ENCODE data around the gene VRK1. TPM values are rescaled to one million over a fixed set of nuclear protein-coding genes. Genes with fewer than 3 reads are reported as not detected.
A peak's percentile ranks its signal among the peaks of the same experiment; 100 is the strongest.

Gene VRK1
- total RNA-seq, result 6.9 to 10.9 TPM (median 9.3 TPM) in 3 replicates
- long read RNA-seq, transcript VRK1-201 (13 exons, 1,745 nt), result major isoform, 12 of 16 reads
- long read RNA-seq, partial matches to known transcripts, result 0 of 16 reads
- long read RNA-seq, other reads (novel, unspliced or antisense), result 4 of 16 reads

DNA sequence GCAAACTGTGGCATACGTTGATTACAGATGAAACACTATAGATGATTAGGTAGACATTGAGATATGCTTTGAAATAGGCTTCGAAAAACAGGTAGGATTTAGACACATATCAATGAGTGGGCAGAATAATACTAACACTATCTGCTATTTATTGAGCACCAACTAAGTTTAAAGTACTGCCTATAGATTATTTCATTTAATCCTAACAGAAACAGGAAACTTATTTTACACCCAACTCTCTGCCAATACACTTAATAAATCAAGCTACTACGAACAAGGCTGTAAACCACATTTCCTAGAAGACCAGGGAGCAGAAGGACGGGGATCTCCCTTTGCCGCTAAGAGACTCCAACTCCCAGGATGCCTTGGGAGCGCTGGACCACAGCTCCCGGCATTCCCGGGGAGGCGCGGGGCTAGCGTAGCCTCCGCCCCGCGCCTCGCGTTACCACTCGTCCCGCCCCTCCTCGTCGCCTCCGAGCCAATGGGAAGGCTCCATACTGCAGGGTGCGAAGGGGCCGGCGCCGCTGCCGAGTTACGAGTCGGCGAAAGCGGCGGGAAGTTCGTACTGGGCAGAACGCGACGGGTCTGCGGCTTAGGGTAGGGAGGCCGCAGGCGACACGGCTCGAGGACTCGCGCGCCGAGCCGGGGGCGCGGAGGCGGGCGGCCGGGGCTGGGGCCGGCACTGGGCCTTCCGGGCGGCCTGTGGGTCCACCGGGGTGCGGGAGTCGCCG, at the start of gene VRK1:
VRK1 (plus strand) TSS at position 532 of the 731 bp plus-strand sequence. CDS start 36,090 bp downstream, outside the sequence.
- no peaks in the 10 kb centered on the region for H3K36me3 Mint-ChIP-seq (ENCODE audit: low read depth)
- H3K27me3 Mint-ChIP-seq (ENCODE audit: low read depth), result peaks cover 2% of the 10 kb centered on the region
- TF ChIP-seq, protein P1, sequence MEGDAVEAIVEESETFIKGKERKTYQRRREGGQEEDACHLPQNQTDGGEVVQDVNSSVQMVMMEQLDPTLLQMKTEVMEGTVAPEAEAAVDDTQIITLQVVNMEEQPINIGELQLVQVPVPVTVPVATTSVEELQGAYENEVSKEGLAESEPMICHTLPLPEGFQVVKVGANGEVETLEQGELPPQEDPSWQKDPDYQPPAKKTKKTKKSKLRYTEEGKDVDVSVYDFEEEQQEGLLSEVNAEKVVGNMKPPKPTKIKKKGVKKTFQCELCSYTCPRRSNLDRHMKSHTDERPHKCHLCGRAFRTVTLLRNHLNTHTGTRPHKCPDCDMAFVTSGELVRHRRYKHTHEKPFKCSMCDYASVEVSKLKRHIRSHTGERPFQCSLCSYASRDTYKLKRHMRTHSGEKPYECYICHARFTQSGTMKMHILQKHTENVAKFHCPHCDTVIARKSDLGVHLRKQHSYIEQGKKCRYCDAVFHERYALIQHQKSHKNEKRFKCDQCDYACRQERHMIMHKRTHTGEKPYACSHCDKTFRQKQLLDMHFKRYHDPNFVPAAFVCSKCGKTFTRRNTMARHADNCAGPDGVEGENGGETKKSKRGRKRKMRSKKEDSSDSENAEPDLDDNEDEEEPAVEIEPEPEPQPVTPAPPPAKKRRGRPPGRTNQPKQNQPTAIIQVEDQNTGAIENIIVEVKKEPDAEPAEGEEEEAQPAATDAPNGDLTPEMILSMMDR (IDR thresholded peaks at IDR 0.05), result no peak
- H3K27ac Mint-ChIP-seq (ENCODE audit: unreplicated experiment), result peak within 1 kb of the TSS; percentile 75
- H3K9me3 Mint-ChIP-seq (ENCODE audit: low read depth), result no peaks in the 10 kb centered on the region
- peaks cover 14% of the 10 kb centered on the region for H3K4me1 Mint-ChIP-seq (ENCODE audit: low read depth)
- peak; percentile 98 for DNase-seq (ENCODE audit: low spot score)
- peak within 1 kb of the TSS; percentile 82 for H3K4me3 Mint-ChIP-seq (ENCODE audit: unreplicated experiment)

DNA sequence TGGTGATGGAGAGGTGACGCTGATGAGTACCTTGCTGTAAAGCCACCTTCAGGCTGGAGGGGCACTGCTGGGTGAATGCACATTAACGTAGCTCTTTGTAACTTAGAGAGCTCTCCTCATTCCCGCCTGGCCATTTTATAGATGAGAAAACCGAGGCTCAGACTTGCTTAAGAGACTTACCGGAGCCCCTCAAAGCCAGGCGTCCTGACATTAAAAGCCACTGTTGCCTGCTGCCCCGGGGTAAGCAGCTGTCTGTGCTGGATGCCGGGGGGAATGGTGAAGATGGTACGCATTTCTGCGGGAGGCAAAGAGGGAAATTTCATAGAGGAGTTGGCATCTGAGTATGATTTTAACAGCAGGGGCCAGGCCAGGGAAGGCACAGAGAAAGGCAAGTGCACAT, 49.6 kb upstream of the VRK1 start:
- no peaks in the 10 kb centered on the region for H3K36me3 Mint-ChIP-seq (ENCODE audit: low read depth)
- no peaks in the 10 kb centered on the region for H3K4me1 Mint-ChIP-seq (ENCODE audit: low read depth)
- peaks cover 6% of the 10 kb centered on the region for H3K9me3 Mint-ChIP-seq (ENCODE audit: low read depth)
- no peak overlapping the region for H3K27ac Mint-ChIP-seq (ENCODE audit: unreplicated experiment)
- no peak overlapping the region for H3K4me3 Mint-ChIP-seq (ENCODE audit: unreplicated experiment)
- DNase-seq (ENCODE audit: low spot score), result no peak
- H3K27me3 Mint-ChIP-seq (ENCODE audit: low read depth), result peaks cover 38% of the 10 kb centered on the region
- TF ChIP-seq, protein P1 (IDR thresholded peaks at IDR 0.05), result no peak

DNA sequence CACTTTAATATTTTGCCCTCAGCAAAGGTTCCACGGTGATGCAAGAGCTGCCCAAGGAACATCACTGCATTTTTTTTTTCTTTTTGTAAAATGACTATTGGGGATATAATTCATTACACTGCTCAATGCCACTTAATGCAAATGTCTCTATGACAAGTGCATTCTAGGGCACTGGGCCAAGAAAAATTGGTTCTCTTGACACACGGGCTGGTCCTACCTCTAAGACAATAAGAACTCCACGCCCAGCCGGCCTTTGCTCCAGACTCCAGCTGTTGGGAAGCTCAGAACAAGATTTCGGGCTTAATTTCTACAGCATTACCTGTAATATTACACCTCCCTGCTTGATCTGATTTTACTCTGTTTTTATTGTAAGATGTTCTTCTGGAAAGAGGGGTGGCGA, 48.8 kb upstream of the VRK1 start:
- peaks cover 6% of the 10 kb centered on the region for H3K9me3 Mint-ChIP-seq (ENCODE audit: low read depth)
- no peak overlapping the region for H3K27ac Mint-ChIP-seq (ENCODE audit: unreplicated experiment)
- H3K36me3 Mint-ChIP-seq (ENCODE audit: low read depth), result no peaks in the 10 kb centered on the region
- TF ChIP-seq, protein P1 (IDR thresholded peaks at IDR 0.05), result no peak
- H3K4me3 Mint-ChIP-seq (ENCODE audit: unreplicated experiment), result no peak overlapping the region
- H3K27me3 Mint-ChIP-seq (ENCODE audit: low read depth), result peaks cover 34% of the 10 kb centered on the region
- H3K4me1 Mint-ChIP-seq (ENCODE audit: low read depth), result no peaks in the 10 kb centered on the region
- DNase-seq (ENCODE audit: low spot score), result no peak

GRCh38 chr14:96751505-96751904, 45.7 kb upstream of the VRK1 start:
- Mint-ChIP-seq H3K4me1 (ENCODE audit: low read depth) (no peaks in the 10 kb centered on the region), H3K4me3 (ENCODE audit: unreplicated experiment) (no peak overlapping the region)
- TF ChIP-seq, protein P1 (IDR thresholded peaks at IDR 0.05), result no peak

GRCh38 chr14:96752125-96752524, 45.1 kb upstream of the VRK1 start:
- DNase-seq (ENCODE audit: low spot score), result no peak
- H3K4me3 Mint-ChIP-seq (ENCODE audit: unreplicated experiment), result no peak overlapping the region
- peaks cover 9% of the 10 kb centered on the region for H3K27me3 Mint-ChIP-seq (ENCODE audit: low read depth)
- H3K4me1 Mint-ChIP-seq (ENCODE audit: low read depth), result no peaks in the 10 kb centered on the region
- TF ChIP-seq, protein P1 (IDR thresholded peaks at IDR 0.05), result no peak
- H3K9me3 Mint-ChIP-seq (ENCODE audit: low read depth), result no peaks in the 10 kb centered on the region
- no peak overlapping the region for H3K27ac Mint-ChIP-seq (ENCODE audit: unreplicated experiment)
- H3K36me3 Mint-ChIP-seq (ENCODE audit: low read depth), result no peaks in the 10 kb centered on the region

More at GRCh38 chr14:96751505-96751904, 45.7 kb upstream of the VRK1 start:
- Mint-ChIP-seq H3K27me3 (ENCODE audit: low read depth) (peaks cover 11% of the 10 kb centered on the region), H3K9me3 (ENCODE audit: low read depth) (no peaks in the 10 kb centered on the region), H3K27ac (ENCODE audit: unreplicated experiment) (no peak overlapping the region), H3K36me3 (ENCODE audit: low read depth) (no peaks in the 10 kb centered on the region)
- no peak for DNase-seq (ENCODE audit: low spot score)
